ENCODE measurements around the gene VDR.

DNA sequence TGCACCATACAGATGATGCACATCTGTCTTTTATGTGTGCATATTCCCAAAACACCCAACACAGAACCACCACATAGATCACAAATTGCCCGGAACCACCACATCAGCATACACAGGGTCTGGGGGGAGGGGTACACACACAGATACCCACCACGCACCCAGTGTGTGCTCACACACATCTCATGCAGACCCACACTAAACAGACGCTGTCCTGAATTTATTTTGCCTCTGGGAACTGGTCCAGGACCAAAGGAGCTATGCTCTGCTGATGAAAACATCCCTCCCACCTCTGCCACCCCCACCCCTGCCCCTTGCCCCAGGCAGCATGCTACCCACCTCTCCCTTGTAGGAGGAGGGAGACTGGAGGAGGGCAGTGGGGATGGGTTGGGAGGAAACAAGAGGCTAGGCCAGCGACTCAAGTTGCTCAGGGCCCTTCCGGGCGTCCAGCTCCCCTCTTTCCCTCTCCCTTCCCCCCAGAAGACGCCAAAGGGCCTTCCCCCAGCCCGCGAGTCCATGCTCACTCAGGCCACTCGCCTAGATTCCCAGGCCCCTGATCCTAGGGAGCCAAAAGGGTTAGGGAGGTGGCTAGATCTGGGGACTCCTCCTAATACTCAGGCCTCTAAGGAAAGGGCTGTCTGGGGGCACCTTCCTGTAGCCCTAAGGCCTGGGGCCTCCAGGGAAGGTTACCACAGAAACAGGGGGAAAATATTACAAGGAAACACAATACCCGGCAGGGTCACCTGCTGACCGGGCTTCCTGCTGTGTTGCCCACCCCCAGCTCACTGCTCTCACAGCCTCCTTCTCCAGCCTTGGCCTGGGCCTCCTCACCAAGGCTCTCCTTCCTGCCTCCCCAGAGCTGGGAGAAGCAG, 88.2 kb downstream of the VDR start:
- no peak for TF ChIP-seq CTCF (conservative IDR thresholded peaks at IDR 0.05; ENCODE audit: low read length)
- no peak for TF ChIP-seq EZH2phosphoT487 (IDR thresholded peaks at IDR 0.05; ENCODE audit: borderline replicate concordance)

Measured in Loucy (cell line).